ENCODE results near the gene DSCAML1. TPM values are rescaled to one million over a fixed set of nuclear protein-coding genes. Genes with fewer than 3 reads are reported as not detected.

The DSCAML1 gene, protein sequence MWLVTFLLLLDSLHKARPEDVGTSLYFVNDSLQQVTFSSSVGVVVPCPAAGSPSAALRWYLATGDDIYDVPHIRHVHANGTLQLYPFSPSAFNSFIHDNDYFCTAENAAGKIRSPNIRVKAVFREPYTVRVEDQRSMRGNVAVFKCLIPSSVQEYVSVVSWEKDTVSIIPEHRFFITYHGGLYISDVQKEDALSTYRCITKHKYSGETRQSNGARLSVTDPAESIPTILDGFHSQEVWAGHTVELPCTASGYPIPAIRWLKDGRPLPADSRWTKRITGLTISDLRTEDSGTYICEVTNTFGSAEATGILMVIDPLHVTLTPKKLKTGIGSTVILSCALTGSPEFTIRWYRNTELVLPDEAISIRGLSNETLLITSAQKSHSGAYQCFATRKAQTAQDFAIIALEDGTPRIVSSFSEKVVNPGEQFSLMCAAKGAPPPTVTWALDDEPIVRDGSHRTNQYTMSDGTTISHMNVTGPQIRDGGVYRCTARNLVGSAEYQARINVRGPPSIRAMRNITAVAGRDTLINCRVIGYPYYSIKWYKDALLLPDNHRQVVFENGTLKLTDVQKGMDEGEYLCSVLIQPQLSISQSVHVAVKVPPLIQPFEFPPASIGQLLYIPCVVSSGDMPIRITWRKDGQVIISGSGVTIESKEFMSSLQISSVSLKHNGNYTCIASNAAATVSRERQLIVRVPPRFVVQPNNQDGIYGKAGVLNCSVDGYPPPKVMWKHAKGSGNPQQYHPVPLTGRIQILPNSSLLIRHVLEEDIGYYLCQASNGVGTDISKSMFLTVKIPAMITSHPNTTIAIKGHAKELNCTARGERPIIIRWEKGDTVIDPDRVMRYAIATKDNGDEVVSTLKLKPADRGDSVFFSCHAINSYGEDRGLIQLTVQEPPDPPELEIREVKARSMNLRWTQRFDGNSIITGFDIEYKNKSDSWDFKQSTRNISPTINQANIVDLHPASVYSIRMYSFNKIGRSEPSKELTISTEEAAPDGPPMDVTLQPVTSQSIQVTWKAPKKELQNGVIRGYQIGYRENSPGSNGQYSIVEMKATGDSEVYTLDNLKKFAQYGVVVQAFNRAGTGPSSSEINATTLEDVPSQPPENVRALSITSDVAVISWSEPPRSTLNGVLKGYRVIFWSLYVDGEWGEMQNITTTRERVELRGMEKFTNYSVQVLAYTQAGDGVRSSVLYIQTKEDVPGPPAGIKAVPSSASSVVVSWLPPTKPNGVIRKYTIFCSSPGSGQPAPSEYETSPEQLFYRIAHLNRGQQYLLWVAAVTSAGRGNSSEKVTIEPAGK (N-terminal part only)
- total RNA-seq = 2.0 TPM
- polyA plus RNA-seq = 1.4 TPM

DNA sequence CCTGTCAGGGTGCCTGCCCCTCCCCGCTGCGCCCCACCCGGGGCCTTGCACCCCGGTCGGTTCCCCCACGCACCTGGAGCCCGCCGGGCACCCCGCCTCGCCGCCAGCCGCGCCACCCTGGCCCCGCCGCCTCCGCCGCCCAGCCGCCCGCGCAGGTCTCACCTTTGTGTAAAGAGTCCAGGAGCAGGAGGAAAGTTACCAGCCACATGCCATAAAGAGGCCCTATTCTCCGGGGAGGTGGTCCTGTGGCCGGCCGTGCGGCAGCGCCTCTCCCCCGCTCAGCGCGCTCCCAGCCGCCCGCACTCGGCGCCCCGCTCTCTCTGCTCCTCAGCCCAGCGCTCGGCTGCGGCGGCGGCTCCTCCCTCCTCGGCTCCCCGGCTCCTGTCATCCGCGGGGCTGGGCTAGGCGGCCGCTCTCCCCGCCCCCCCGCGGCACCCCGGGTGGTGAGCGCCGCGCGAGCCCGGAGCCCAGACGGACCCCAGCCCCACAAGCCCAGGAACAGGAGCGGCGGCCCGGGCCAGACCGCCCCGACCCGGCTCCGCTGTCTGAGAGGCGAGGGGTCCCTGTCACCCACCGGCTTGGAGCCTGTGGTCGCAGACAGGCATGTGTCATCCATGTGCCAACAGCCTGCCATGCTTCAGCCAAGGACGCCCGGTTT lies at the start of gene DSCAML1:
Gene DSCAML1 (minus strand): TSS at position 345 of the 658 bp plus-strand sequence. CDS start 137 bp downstream, at position 208.
- Histone ChIP-seq H3K4me1 (ENCODE audit: insufficient read depth) (peaks cover 2% of the 10 kb centered on the region), H3K4me3 (ENCODE audit: low read depth, low read length) (peak within 1 kb of the TSS; percentile 31), H3K27ac (ENCODE audit: low read depth) (no peak within 1 kb of the TSS), H3K36me3 (ENCODE audit: insufficient read depth) (no peaks in the 10 kb centered on the region)
- 2% methylated on average over 66 of the region's 66 CpGs for WGBS
- DNase-seq (ENCODE audit: extremely low spot score) = no peak

DNA sequence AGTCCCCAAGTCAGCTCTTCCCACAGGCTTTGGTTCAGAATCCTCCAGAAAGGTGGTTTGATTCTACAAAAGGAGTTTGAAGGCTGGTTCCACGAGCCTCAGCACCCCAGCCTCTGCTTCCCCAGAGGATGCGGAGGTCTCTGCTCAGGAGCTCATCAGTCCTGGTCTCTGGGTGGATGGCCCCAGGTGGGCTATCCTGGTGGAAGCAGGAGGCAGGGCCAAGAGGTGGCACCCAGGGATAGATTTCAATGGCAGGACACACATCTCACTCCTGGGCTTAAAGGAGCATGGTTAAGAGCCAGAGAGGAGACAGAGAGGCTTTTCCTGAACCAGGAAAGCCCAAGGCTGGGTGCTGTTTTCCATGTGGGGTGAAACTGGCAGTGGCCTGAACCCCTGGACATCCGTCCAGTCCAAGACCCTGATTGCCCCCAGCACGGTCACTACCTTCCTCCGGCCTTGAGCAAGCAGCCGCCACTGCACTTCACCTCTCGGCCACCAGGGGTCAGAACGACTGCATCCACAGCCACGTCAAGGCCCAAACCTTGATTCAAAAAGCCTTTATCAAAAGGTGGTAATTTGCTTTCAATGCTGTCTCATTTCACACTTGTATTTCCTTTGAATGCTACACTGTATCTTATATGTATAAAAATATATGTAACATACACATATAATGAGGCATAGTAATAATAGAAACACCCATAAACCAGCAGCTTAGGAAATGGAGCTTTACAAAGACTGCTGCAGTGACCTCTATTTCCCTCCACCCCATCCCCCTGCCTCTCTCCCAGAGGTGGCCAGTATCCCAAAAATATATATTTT lies 46.9 kb upstream of the DSCAML1 start:
- 25% methylated on average over 9 of the region's 9 CpGs for WGBS
- Histone ChIP-seq H3K36me3 (ENCODE audit: insufficient read depth) (no peaks in the 10 kb centered on the region), H3K4me3 (ENCODE audit: low read depth, low read length) (no peak overlapping the region), H3K27ac (ENCODE audit: low read depth) (no peak overlapping the region), H3K4me1 (ENCODE audit: insufficient read depth) (no peaks in the 10 kb centered on the region)
- no peak for DNase-seq (ENCODE audit: extremely low spot score)

DNA sequence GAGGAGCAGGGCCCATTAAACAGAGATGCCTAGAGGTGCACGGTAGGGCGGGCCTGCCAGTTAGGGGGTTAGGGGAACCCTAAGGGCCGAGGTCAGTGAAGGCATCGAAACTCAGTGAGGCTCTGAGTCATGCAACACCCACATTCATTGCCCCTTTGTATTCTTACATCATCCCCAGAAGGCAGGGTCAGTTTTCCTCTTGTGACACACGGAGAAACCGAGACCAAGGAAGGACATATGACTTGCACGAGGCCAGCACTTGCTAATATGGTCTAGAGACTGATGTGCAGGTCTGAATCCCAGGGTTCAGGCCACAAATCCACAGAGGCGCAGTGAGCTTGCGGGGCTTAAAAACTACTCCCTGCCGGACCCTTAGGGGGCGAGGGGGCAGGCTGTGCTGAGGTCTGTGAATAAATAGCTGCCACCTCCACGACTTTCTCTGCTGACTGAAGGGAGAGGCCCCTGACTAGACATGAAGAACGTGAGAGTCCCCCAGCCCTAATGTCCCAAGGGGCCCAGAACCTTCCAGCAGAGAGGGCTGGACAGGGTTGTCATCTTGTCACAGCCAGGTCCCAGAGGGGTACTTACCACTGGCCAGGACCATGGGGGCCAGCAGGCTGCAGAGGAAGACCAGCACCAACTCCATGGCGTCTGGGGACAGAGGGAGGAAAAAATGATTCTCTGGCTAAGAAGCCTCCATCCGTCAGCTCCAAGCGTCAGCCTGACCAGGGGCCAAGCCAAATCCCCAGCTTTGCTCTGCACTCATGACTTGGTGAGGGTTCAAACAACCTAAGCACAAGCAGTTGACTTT lies 45.3 kb upstream of the DSCAML1 start:
- WGBS = 79% methylated on average over 16 of the region's 16 CpGs
- H3K27ac ChIP-seq (ENCODE audit: low read depth) = no peak overlapping the region

DNA sequence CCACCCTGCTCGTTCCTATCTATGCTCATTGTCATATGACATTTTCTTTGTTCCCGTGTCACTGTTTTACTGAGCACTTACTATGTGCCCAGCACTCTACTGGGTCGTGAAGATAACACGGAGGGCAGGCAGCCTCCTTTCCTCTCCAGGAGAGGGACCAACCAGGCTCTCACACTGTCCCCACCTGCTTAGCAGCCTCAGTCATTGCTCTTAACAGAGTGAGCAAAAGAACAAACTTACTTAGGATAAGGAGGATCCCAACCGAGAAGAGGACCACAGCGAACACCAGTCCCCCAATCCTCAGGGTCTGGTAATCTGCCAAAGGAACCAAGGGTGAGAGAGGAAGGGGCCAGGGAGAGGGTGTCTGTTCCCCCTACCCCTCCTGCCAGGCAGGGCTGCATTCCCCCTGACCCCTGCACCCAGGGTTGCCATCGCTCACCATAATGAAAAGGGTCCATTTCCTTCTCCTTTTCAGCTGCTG lies 44.6 kb upstream of the DSCAML1 start:
- no peak overlapping the region for H3K4me3 ChIP-seq (ENCODE audit: low read depth, low read length)
- H3K36me3 ChIP-seq (ENCODE audit: insufficient read depth) = no peaks in the 10 kb centered on the region
- no peaks in the 10 kb centered on the region for H3K4me1 ChIP-seq (ENCODE audit: insufficient read depth)
- H3K27ac ChIP-seq (ENCODE audit: low read depth) = no peak overlapping the region
- no peak for DNase-seq (ENCODE audit: extremely low spot score)
- WGBS = 92% methylated on average over 7 of the region's 7 CpGs

More for the DNA sequence above, 45.3 kb upstream of the DSCAML1 start:
- no peak for DNase-seq (ENCODE audit: extremely low spot score)
- Histone ChIP-seq H3K4me3 (ENCODE audit: low read depth, low read length) (no peak overlapping the region), H3K4me1 (ENCODE audit: insufficient read depth) (no peaks in the 10 kb centered on the region), H3K36me3 (ENCODE audit: insufficient read depth) (no peaks in the 10 kb centered on the region)

DNA sequence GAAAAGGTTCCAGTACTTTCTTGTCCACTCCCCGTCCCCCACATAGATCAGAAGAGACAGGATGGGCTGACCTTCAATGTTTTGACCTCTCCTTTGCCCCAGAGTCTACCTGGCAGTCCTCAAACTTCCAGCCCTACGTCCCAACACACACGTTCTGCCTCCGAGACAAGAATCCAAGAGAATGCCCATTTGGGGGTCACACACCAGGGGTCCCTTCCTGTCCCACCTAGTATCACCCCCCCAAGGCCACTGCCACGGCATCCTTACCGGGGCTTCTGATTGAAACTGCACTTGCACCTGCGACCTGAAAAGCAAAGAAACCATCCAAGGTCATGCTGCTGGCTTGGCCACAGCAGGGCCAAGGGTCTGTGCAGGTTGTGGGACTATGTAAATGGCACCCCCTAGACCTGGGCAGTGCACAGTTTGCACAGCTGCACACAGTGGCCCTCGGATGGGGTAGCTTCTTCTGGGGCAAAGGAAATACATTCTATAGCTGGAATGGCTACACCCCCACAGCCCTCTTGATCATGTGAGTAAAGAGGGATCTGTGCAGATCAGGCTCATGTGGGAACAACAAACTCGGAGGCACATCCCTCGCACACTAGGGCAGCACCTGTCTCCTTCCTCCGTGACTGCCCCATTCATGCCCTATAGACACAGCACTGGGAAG lies 44.0 kb upstream of the DSCAML1 start:
- Histone ChIP-seq H3K36me3 (ENCODE audit: insufficient read depth) (no peaks in the 10 kb centered on the region), H3K4me3 (ENCODE audit: low read depth, low read length) (no peak overlapping the region), H3K27ac (ENCODE audit: low read depth) (no peak overlapping the region), H3K4me1 (ENCODE audit: insufficient read depth) (no peaks in the 10 kb centered on the region)
- DNase-seq (ENCODE audit: extremely low spot score) = no peak
- 93% methylated on average over 11 of the region's 11 CpGs for WGBS

DNA sequence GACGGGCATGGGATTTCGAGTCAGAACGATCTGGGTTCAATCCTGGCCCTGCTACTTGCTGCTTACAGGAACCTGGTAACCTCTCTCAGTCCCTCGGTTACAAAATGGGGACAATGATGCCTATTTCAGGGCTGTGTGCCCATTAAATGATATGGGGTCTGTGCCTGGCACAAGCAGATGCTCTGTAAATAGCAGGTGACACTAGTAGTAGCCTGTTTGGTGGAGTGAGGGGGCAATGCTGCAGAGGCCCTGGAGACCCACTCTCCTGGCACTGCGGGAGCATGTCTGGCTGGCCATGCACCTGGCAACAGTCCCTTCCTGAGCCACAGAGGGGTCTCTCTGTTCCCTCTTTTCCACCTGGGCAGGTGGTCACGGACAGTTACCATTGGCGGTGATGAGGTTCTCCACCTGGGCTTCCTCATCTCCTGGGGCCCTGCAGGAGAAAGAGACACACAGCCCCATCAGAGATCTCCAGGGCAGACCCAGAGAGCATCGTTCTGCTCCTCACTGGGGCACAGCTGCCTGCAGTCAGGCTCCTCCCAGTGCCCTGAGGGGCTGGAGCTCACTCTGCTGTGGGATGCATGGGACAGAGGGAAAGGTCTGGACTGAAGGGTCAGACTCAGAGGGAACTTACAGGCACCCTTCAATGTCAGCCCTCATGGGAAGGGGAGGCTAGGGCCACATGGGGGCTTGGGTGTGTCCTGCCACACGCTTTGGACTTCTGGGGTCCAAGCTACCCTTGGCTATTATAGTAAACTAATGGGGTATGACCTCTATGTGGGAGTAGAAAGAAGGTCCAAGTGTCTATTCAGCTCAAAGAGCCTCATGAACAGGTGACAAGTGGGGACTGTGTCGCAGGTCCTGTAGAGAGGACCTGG lies 43.2 kb upstream of the DSCAML1 start:
- WGBS = 94% methylated on average over 10 of the region's 10 CpGs
- H3K27ac ChIP-seq (ENCODE audit: low read depth) = no peak overlapping the region
- H3K36me3 ChIP-seq (ENCODE audit: insufficient read depth) = no peaks in the 10 kb centered on the region
- no peak for DNase-seq (ENCODE audit: extremely low spot score)
- H3K4me3 ChIP-seq (ENCODE audit: low read depth, low read length) = no peak overlapping the region
- no peaks in the 10 kb centered on the region for H3K4me1 ChIP-seq (ENCODE audit: insufficient read depth)

DNA sequence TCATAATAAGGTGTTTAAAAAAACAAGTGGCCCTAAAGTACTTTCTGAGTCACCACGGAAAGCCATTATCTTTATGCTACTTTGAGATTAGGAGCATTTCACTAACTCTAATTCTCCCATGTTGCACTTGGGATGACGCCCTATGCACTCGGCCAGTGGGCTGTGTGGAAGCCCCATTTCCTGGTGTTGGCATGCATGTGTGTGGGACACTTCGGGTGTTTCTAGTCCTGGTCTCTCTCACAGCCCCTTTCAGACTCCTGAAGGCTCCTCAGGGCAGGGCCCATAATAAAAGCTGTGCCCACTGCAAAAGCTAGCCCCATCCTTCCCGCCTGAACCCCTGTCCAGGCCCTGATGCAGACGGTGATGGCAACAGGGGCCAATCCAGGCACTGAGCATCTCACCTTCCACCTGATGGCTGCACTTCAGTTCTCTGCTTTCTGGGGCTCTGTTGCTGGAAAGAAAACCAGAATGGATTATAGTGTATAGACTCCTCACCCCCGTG lies 42.4 kb upstream of the DSCAML1 start:
- Histone ChIP-seq H3K36me3 (ENCODE audit: insufficient read depth) (no peaks in the 10 kb centered on the region), H3K4me3 (ENCODE audit: low read depth, low read length) (no peak overlapping the region), H3K27ac (ENCODE audit: low read depth) (no peak overlapping the region), H3K4me1 (ENCODE audit: insufficient read depth) (no peaks in the 10 kb centered on the region)
- 80% methylated on average over 7 of the region's 7 CpGs for WGBS
- no peak for DNase-seq (ENCODE audit: extremely low spot score)

DNA sequence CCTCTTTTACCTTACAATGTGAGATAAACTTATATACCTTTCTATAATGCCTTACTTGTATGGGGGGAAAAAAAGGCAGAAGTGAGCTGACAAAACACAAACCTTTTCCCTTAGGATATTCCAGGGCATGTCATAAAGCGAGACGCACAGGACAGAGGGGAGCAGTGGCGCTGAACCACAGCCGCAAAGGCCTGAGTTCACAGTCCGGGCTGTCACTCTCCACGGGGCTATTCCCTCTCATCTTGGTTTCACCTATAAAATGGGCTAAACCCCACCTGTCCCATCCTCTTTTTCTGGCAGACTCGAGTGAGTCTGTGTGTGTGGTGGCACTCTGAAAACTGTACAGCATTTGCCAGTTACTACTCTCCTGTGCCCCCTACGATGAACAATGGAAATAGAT lies 41.9 kb upstream of the DSCAML1 start:
- Histone ChIP-seq H3K4me3 (ENCODE audit: low read depth, low read length) (no peak overlapping the region), H3K4me1 (ENCODE audit: insufficient read depth) (no peaks in the 10 kb centered on the region), H3K27ac (ENCODE audit: low read depth) (no peak overlapping the region), H3K36me3 (ENCODE audit: insufficient read depth) (no peaks in the 10 kb centered on the region)
- WGBS = 83% methylated on average over 8 of the region's 8 CpGs
- no peak for DNase-seq (ENCODE audit: extremely low spot score)

DNA sequence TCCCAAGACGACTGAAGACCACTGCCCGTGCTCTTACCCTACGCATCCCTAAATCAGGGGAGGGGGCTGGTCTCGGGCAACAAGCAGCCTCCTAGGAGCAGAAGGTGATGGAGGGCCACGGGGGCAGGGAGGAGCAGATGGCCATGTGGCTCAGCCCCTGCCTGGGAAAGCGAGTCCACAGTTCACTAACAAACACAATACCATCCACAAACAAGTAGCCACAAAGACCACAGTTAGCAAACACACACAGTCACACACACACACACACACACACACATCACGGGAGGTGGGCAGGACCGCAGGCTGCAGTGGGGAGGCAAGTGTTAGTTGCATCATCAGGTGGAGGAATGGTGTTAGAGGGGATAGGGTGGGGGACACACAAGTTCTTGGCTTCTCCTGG lies 40.8 kb upstream of the DSCAML1 start:
- Histone ChIP-seq H3K27ac (ENCODE audit: low read depth) (no peak overlapping the region), H3K4me1 (ENCODE audit: insufficient read depth) (no peaks in the 10 kb centered on the region), H3K36me3 (ENCODE audit: insufficient read depth) (no peaks in the 10 kb centered on the region), H3K4me3 (ENCODE audit: low read depth, low read length) (no peak overlapping the region)
- no peak for DNase-seq (ENCODE audit: extremely low spot score)
- WGBS = 76% methylated on average over 8 of the region's 8 CpGs

DNA sequence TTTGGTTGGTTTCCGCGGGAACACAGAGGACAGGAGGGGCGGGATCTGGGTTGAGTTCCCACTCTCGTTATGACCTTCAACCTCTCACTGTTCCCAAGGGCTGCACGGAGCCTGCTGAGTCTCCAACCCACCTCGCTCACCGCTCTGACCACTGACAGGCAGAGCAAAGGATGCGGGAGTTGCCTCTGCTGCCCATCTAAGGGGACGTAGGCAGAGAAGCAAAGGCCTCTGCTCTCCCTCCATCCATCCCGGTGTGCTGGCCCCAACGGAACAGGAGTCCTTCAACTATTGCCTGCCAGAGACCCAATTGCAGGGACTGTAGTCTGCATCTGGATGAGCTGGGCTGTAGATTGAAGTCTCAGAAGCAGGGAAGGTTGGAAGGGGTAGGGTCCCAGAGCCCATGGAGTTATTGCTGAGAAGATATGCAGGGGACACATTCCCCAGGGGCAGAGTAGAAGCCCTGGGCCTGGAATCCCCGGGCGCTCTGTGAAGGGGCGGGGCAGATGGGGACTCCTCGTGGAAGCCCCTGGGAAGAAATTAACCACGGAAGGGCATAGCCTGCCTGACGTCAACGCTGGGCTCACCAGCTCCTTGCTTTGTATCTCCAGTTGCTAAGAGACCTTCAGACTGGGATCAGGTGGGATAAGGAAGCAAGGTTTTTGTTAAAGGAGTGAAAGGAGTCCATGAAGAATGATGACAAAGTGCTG lies 40.2 kb upstream of the DSCAML1 start:
- H3K4me1 ChIP-seq (ENCODE audit: insufficient read depth) = no peaks in the 10 kb centered on the region
- H3K27ac ChIP-seq (ENCODE audit: low read depth) = no peak overlapping the region
- no peak for DNase-seq (ENCODE audit: extremely low spot score)
- no peaks in the 10 kb centered on the region for H3K36me3 ChIP-seq (ENCODE audit: insufficient read depth)
- H3K4me3 ChIP-seq (ENCODE audit: low read depth, low read length) = no peak overlapping the region
- 67% methylated on average over 18 of the region's 18 CpGs for WGBS

All from urinary bladder (tissue), 4 donors.